Raji (cell line): ENCODE data around the gene TNC.

Source experiments
- POLR2A ChIP-seq: IDR thresholded peaks from 2 replicates; pipeline ENCODE4 v1.6.1; 2011; ENCODE audit warnings: low read depth, low read length, control low read depth; ENCODE audit not compliant: insufficient read depth

Gene TNC

GRCh38 chr9:114994768-114995167, 123.2 kb downstream of the TNC start:
- no peak for TF ChIP-seq POLR2A

- no peak for TF ChIP-seq POLR2A
These were observed 126.1 kb downstream of the TNC start for GRCh38 chr9:114991861-114992260.

DNA sequence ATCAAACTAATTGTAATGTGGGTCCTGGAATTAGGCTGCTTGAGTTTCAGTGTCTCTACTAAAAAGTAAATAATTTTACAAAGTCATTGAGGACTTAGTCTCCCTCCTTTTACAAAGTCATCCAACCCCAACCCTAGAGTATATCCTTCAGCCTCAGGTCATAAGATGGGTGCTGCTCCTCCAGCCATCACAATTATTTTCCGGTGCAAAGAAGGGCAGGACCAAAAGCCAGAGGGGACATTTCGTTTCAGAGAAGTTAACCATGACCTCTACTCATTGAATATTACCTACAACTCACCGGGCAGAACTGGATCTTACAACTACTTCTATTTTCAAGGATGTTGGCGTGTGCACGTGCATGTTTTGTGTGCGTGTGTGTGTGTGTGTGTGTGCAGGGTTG, 127.1 kb downstream of the TNC start:
- no peak for TF ChIP-seq POLR2A

GRCh38 chr9:114989600-114990410, 128.2 kb downstream of the TNC start:
- TF ChIP-seq POLR2A, result no peak

DNA sequence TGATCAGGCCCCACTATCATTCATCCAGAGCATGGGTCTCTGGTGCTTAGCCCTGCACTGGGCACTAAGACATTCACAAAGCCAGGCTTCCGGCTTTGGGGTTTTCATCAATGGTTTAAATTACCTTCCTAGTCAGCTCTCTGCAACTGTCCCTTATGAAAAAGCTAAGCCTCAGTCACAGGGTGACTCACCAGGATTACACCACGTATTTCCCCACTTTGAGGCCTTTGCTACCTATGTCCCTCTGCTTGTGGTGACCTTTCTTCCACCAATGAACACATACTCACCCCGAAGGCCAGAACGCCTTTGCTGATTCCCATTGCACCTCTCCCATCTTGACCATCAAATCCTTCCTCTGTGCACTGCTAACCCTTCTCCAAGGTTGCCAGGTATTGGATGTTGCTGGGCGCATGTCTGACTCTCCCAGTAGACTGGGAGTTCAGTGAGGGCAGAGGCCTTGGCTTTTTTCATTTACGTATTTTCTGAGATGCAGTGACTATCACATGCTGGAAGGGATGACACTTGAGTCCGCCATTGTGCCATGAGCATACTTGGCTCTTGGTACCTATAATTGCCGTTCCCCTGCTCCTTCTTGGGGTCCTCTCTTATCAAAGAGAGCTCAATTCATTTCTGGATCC, 128.9 kb downstream of the TNC start:
- TF ChIP-seq POLR2A, result no peak

DNA sequence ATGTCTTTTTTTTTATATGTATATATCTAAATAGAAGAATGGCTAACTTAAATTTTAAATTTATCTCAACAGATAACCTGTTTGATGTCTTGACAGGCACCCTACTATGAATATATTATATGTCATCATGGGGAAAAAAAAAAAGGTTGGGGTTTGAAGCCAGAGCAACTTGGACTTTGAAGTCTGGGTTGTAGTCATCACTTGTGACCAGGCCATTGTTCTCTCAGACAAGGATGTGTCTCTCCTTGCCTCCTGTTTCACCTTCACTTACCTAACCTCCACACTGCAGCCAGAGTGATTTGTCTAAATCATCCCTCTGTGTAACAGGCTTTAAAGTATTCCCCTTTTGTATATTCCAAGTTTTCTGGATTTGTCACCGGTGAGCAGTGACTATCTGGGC, 130.8 kb downstream of the TNC start:
- TF ChIP-seq POLR2A, result no peak

DNA sequence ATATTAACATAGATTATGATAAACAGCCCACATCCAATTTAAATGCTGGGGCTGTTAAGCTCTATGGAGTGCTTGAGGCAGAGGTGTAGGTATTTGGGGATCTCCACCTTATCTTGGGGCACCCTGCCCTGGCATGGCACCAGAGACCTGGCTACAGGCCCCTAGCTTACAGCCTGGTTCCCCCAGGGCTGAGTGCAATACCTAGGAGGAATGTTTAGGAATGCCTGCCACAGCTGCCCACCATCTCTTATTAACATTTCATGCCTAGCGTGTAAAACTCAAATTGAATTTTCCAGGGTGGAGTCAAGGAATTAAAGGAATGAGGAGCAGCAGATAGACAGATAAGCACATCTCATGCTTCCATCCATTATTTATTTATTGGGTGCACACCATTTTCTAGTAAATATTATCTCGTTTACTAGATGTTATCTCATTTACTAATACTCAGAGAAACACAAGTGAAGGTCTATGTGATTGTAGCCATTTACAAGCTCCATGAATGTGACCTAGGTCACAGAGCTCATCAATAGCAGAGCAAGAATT, 131.9 kb downstream of the TNC start:
- no peak for TF ChIP-seq POLR2A

- no peak for TF ChIP-seq POLR2A
These were observed 136.9 kb downstream of the TNC start for GRCh38 chr9:114981063-114981462.

- TF ChIP-seq POLR2A, result no peak
These were observed 144.7 kb downstream of the TNC start for GRCh38 chr9:114973216-114973615.

DNA sequence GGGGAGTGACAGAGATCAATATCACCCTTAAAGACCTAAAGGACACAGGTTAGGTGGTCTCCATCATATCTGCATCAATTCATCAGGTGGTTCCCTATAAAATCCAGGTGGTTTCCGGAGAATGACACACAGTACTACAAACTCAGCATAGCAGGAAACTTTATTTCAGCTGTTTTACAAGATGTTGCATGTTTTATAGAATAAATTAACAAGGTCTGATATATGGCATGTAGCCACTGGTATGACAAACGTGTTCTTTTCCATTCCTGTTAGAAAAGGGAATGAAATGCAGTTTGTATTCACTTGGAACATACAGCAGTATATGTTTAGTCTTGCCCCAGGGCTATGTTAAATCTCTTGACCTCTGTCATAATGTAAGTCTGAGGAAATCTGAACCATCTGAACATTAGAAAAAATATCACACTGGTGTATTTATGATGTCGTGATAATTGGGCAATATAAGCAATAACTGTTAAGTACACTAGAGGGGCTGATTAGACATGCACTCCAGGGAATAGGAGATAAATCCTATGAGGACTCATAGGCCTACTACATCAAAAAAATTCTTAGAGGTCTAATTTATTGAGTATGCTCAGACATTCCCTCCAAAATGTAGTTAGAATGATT, 145.3 kb downstream of the TNC start:
- no peak for TF ChIP-seq POLR2A
